ENCODE data around the gene FBXO42. TPM values are rescaled to one million over a fixed set of nuclear protein-coding genes. Genes with fewer than 3 reads are reported as not detected.

The FBXO42 gene
- total and polyA plus RNA-seq, 2 of the 13 experiments (the other 11 are each of a cell fraction or from before 2014, with no cell fraction given), result 7.6 to 17.5 TPM

GRCh38 chr1:16236511-16237342 is 115.6 kb downstream of the FBXO42 start, which contains the start of gene CPLANE2 (continued):
- TF ChIP-seq SOX13 (IDR thresholded peaks at IDR 0.05), result no peak
- peak in 1 of 2 experiments; percentile 22; a peak in 1 of 4 replicates for TF ChIP-seq SOX13 (CRISPR knock-in tag; conservative IDR thresholded peaks at IDR 0.05 in 1 of 2, IDR thresholded peaks at IDR 0.05 in 1 of 2)
- TF ChIP-seq ELF1 (CRISPR knock-in tag; IDR thresholded peaks at IDR 0.05), result peak; percentile 65
- TF ChIP-seq PTBP1 (IDR thresholded peaks at IDR 0.05; ENCODE audit: low read depth, low read length, poor library complexity, severe bottlenecking), result no peak
- no peak for TF ChIP-seq BCL3 (CRISPR knock-in tag; IDR thresholded peaks at IDR 0.05)
- TF ChIP-seq TAF1 (CRISPR knock-in tag; IDR thresholded peaks at IDR 0.05), result peak; percentile 28; the same call in 1 of the 2 replicates
- TF ChIP-seq ZBTB38 (CRISPR knock-in tag; IDR thresholded peaks at IDR 0.05), result 0 out of 2 replicates have a peak, but pooled peaks have one; percentile 28
- no peak for TF ChIP-seq ZNF101 (CRISPR knock-in tag; IDR thresholded peaks at IDR 0.05; ENCODE audit: borderline replicate concordance, low read depth)
- TF ChIP-seq, protein P1, sequence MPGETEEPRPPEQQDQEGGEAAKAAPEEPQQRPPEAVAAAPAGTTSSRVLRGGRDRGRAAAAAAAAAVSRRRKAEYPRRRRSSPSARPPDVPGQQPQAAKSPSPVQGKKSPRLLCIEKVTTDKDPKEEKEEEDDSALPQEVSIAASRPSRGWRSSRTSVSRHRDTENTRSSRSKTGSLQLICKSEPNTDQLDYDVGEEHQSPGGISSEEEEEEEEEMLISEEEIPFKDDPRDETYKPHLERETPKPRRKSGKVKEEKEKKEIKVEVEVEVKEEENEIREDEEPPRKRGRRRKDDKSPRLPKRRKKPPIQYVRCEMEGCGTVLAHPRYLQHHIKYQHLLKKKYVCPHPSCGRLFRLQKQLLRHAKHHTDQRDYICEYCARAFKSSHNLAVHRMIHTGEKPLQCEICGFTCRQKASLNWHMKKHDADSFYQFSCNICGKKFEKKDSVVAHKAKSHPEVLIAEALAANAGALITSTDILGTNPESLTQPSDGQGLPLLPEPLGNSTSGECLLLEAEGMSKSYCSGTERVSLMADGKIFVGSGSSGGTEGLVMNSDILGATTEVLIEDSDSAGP (CRISPR knock-in tag; IDR thresholded peaks at IDR 0.05; ENCODE audit: borderline replicate concordance), result peak; percentile 99
- TF ChIP-seq ZNF703 (CRISPR knock-in tag; IDR thresholded peaks at IDR 0.05; ENCODE audit: borderline replicate concordance), result no peak
- no peak for TF ChIP-seq RERE (CRISPR knock-in tag; IDR thresholded peaks at IDR 0.05; ENCODE audit: low read depth)
- TF ChIP-seq RFXAP (CRISPR knock-in tag; IDR thresholded peaks at IDR 0.05; ENCODE audit: borderline replicate concordance), result peak; percentile 92
- TF ChIP-seq DPF2 (CRISPR knock-in tag; IDR thresholded peaks at IDR 0.05; ENCODE audit: borderline replicate concordance, low read depth), result no peak
- TF ChIP-seq ZNF891 (CRISPR knock-in tag; IDR thresholded peaks at IDR 0.05), result peak; percentile 70
- peak; percentile 69; the same call in 1 of the 2 replicates for TF ChIP-seq MYPOP (CRISPR knock-in tag; IDR thresholded peaks at IDR 0.05)
- no peak for TF ChIP-seq PAF1 (CRISPR knock-in tag; IDR thresholded peaks at IDR 0.05)
- TF ChIP-seq, protein P2, sequence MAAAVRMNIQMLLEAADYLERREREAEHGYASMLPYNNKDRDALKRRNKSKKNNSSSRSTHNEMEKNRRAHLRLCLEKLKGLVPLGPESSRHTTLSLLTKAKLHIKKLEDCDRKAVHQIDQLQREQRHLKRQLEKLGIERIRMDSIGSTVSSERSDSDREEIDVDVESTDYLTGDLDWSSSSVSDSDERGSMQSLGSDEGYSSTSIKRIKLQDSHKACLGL (CRISPR knock-in tag; IDR thresholded peaks at IDR 0.05), result no peak
- 0 out of 2 replicates have a peak, but pooled peaks have one; percentile 71 for TF ChIP-seq EED (CRISPR knock-in tag; IDR thresholded peaks at IDR 0.05)
